HG03439 (cell line): ENCODE results near the gene LYZL2.
"Not testable (repeated sequence)": the region's sequence is repeated elsewhere in the genome, so short reads cannot be mapped to it uniquely, and the experiment has no call there.

Experiments
- ATAC-seq: cut with Tn5 transposase; IDR thresholded peaks from one replicate; pipeline ENCODE4 v1.9.1; 2021; ENCODE audit warnings: mild to moderate bottlenecking, moderate library complexity; ENCODE audit not compliant: unreplicated experiment

The LYZL2 gene

DNA sequence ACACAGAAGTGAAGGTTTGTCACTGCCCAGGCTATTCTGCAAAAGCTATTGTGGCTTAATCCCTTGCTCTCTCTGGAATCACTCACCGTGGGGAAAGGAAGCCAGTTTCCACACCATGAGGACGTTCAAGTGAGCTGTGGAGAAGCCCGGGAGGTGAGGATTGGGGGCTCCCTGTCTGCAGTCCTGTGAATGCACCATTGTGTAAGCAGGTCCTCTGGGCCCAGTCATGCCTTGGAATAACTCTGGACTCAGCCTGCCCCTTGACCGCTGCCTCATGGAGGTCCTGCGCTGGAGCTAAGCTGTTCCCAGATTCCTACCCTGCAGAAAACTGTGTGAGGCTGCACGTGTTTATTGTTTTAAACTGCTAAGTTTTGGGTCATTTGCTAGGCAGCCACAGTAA lies 33.5 kb downstream of the LYZL2 start:
- no peak for ATAC-seq

DNA sequence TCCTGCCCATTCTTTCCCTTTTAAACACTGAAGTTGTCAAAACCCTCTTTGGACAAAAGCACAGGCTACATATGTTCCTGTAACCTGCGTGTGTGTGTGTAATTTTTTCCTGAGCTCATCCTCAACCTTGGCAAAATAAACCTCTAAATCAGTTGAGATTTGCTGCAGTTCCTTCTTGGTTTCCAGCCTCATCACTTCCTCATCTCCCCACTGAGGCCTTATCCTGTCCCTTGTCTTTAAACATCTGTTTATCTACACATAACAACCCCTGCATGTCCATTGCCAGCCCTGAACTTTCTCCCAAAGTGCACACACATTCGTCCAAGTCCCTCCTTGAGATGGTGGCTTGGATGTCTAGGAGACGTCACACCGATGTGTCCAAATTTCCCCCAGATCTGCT lies 35.5 kb downstream of the LYZL2 start:
- no peak for ATAC-seq

DNA sequence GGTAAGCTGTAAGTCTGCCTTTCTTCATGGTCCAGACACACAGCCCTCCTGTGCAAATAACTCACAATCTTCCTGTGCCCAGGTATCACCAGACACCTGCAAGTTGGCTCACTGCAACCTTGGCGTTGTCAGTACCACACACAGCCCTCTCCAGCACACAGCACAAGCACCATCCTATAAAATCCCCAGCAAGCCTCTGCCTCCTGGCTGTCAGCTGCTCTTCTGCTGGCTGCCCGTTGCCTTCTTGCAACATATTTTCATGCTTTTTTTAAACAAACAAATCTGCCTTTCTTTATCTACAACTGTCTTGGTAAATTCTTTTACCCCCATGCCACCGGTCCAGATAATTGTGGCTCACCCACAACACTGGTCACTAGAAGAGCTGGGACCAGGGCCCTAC lies 36.8 kb downstream of the LYZL2 start:
- not testable (repeated sequence) for ATAC-seq

DNA sequence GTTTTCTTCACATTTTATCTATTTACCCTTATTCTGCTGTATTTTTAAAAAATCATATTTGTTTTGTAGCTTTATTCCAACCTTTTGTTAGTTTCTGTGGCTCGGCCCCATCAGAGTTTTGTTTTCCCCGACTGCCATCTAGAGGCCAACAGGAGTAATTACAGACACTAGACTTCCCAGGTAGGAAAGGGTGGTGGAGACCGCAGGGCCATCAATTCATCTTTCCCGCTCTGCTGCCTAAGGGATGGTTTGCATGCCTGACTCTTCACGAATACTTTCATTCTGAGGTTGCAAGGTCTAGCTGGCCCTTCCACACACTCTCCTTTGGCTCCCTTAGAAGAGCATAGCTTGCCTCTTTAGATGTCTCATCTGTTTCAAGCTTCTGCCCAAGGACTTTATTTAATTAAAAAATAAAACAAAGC lies 38.3 kb downstream of the LYZL2 start:
- ATAC-seq: no peak

DNA sequence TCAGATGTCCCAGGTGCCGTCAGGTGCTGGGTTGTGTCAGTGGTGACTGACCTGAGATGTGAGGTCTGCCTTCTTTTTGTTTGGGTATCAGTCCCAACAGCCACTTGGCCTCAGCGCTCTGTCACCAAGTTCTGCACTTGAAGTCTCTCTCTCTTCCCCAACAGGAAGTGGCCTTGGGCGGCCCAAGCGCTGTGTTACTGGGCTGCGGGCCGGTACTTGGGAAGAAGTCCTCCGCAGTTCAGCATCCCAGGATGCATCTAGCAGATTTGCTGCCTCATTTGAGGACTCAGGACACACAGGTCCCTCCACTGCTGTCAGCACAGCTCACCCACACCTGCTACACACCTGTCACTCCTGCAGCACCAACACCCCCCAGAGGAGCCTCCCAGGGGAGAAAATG lies 40.1 kb downstream of the LYZL2 start:
- no peak for ATAC-seq

DNA sequence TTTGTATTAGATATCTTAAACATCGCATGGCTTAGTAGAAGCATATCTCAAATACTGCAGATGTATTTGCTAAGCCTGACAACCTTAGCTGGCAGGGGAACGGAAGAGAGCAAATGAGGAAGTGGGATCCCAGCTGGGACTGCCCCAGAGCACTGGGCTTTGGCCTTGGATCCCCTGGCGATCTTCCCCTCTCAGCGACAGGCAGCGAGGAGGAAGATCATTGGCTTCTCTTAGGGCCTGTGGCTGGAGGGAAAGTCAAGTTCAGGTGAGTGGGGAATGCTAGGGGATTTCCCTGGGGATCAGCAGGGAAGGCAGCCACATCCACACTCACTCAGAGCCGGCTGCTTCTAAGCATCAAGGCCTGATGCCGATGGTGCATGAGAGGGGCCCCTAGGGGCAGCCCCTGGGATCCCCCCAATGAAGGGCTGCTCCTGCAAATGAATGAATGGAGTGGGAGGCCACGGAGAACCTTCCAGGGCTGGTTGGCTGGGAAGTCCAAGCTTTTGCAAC lies 42.0 kb downstream of the LYZL2 start:
- peak; percentile 85 for ATAC-seq

DNA sequence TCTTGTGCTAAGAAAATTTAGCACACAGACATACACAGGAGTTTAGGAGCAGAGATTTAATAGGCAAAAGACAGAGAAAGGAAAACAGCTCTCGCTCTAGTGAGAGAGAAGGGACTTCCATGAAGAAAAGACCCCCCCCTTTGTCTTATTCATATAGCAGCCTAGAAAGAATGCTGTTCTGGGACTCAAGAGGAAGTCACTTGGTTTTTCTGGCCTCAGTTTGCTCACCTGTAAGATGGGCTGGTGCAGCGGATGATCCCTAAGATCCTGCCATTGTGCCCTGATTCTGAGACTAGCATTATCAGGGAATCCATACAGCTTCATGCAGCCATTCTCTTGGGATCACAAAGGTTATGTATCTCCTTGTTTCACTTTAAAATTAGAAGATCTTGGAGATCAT lies 42.7 kb downstream of the LYZL2 start:
- no peak for ATAC-seq

DNA sequence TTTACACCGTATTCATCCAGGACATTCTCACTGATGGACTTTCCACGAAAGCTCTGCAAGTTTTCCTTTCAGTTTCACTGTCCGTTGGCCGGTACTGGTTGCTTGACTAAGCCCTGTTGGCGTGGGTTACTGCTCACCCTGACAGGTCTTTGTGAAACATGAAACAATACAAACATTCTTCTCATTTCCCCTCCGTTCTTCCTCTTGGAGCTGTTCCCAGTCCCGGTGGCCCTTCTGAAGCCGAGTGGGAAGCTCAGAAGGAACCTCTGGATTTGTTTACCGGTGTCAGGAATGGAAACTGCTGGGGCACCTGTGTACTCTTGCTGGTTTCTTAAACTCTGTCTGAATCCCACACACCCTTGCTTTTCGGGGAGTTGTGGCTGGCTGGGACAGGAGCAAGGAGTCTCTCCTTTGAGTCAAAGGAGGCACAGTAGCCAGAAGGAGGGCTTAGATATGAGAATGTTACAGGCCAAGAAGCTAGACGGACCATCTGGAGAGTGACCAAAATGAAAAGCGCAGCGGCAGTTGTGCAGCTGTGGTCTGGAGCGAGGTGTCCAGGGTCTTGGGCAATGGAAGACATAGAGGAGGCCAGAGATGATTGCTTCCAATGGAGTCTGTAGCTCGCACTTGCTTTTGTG lies 45.7 kb downstream of the LYZL2 start:
- ATAC-seq: peak; percentile 55

DNA sequence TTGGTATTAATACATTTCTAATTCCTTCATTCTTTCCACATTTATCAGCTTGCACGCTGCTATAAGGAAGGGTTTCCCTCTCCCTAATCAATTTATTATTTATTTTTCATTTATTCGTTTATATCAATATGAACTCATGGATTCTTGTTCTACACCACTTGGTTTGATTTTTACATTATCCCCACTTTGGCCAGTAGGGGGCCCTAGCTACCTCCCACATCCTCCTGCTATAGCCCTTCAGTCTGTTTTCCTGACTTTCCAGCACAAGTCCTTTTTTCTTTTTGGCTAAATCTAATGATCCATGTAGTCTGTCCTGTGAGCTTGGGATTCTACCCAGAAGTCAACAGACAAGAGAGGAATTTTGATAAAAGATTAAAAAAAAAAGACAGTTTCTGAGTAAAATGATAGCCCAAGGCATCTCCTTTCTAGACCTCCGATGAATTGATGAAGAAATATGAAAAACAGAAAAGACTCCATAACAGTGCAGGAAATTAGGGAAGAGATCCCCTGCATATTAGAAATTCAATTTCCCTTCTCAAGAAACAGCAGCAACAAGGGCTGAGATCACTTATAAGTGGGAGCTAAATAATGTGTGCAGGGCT lies 47.7 kb downstream of the LYZL2 start:
- no peak for ATAC-seq

DNA sequence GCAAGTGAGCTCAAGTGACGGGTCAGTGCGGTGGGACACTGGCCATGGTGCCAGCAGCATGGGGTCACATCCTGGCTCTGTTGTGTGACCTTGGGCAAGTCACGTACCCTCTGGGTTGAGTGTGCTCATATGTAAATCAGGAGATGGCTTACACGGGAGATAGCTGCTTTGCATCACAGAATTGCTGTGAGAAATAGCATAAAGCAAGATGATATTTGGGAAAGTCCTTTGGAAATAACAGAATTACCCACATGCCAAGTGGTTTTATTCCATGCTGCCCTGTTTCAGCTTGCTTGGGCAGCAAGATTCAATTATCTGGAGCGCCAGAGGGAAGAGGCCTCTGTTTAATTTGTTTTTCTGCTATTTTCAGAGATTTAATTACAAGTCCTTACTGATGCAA lies 48.9 kb downstream of the LYZL2 start:
- no peak for ATAC-seq

DNA sequence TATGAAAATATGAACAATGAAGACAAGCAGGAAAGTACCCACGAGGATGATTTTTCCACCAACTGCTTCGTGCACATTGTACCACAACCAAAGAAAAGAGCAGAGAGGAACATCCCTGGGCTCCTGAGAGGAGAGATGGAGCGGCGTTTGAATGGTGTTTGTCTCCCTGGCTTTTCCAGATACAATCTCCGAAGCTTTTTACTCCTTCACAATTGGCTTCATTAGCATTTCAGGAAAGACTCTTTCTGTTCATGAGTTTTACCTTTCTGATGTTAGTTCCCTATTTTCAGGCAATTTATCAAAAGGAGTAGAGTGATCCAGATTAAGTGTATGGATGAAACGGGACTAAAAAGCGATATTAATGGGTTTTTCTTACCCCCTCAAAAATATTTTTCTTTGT lies 49.3 kb downstream of the LYZL2 start:
- no peak for ATAC-seq

DNA sequence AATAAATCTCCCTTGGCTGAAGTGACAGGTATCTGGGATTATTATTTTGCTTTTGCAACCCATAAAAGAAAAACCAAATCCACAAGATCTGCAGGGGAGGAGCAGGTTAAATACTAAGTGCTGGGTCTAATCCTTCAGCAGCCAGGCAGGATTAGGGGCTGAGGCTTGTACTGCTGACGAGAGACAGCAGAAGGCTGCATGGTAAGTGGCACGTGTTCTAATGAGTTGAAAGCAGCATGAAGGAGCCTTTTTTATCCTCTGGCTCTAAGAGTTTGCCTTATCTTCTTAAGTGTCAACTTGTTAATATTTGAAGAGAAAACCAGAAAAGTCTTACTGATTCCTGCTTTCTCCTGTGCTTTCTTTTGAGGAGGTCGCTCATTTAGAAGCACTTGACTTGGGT lies 50.0 kb downstream of the LYZL2 start:
- ATAC-seq: no peak

DNA sequence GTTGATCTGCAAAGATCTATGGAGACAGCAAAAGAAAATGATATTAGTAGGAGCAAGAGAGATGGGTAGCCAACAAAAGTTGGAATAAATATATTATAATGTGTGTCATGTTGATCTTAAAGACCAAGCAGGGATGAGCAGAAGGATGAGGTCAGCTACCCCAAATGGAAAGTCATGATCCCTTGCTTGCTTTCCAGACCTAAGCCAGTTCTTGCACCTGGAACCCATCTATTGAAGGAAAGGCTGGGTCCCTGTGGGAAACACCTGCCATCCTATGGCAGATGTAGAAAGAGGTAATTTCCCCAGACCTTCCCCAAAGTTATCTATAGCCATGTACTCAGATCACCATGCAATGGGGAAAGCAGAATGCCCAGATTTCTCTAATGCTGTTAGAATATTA lies 52.5 kb downstream of the LYZL2 start:
- no peak for ATAC-seq

DNA sequence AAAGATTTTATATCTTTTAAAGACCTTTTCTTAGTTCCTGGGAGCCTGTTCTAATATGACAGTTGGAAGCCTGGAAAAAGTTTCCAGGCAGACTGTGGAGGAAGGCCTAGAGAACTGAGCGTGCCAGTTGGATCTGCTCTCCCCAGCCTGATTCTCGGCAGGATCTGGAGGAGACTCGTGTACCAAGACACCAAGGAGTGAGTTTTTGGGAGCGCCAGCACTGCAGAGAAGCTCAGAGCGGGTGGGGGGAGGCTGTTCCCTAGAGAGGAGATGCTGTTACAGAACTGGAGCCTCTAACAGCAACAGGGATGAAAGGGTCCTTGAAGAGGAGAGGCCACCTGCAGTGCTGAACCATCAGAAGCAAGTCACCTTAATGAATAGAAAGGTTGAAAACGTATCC lies 52.9 kb downstream of the LYZL2 start:
- no peak for ATAC-seq

DNA sequence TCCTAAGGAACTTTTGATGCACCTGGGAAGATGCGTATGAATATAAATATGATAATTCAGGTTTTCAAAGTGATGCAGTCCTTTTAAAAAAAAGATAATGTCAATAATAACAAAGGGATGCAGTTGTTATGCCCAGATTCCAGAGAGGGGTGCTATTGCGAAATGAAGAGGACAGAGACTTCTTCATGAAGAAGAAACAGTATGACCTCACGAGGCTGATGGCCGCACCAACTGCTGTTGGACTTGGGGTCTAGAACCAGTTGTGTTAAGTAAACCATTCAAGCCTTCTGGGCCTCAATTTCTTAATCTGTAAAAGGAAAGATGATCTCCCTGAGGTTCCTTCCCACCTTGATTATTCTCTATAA lies 55.1 kb downstream of the LYZL2 start:
- ATAC-seq: no peak

DNA sequence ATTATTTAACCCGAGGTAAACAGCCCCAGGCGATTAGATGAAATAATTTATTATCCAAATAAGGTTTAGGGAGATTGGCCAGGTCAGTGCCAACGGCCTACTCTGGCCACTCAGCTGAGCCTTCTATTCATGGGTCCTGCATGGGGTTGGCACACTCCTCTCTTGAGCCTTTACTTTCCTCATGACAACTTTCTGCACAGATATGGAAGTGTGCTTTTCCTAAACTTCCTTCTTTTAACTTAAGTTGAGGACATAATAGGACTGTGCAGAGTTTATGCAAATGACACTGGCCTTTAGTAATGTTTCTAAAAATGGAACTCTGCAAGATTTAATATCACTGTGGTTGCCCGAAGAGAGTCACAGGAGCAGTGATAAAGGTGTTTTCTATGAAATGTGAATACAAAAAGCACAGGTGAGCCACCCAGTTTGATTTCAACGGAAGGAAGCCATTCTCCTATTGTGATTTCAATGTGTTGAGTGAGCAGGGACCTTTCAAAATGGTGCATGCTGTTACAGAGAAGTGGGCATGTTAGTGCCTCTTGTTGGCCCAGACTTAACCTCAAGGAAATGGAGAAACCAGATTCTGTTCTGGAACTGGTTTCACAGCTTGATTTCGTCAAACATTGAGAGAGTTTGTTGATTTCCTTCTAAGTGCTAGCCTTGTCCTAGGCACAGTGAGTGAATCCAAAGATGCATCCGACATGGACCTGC lies 55.7 kb downstream of the LYZL2 start:
- no peak for ATAC-seq

DNA sequence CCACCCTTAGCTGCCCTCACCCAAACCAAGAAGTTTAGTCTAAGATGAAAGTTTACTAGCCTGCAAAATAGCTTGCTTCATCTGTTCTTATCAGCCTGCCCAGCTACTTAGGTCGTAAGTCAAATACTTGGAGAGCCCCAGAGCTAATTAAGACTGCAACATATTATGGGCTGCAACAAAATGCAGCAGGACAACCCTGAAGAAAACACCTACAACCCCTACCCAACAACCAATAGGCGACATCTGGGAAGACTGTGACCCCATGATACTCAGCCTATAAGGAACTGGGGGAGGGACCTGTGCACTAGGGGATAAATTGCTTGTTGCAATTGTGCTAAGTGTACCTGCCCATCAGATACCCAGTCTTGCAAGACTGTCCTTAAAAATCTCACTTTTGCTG lies 64.1 kb downstream of the LYZL2 start:
- ATAC-seq: no peak

DNA sequence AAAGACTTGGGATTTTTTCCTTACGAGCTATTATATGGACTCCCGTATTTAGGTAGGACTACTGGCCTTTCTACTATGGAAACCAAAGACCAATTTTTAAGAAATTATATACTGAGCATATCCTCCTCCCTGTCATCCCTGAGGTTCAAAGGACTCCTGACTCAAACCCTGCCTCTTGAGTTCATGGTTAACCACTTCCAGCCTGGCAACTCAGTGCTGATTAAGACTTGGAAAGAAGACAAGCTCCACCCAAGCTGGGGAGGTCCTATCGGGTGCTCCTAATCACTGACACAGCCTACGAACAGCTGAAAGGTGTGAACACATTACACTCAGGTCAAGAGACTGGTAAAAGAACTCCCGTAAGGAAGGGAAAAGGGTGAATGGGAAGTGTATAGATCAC lies 66.8 kb downstream of the LYZL2 start:
- no peak for ATAC-seq
